HEK293 (cell line): ENCODE data around the gene ANXA2.

ENCODE experiments used
- HOXA7 ChIP-seq: sonication (generic); formaldehyde crosslinking; IDR thresholded peaks from 2 replicates; pipeline ENCODE4 v1.8.1; 2022; ENCODE audit warnings: missing genetic modification reagents, borderline replicate concordance
- KLF7 ChIP-seq: fragments of 450-650 bp; formaldehyde crosslinking; IDR thresholded peaks from 2 replicates; pipeline ENCODE4 v1.5.1; 2016; ENCODE audit warnings: missing biosample characterization, missing genetic modification characterization, borderline replicate concordance
- MYNN ChIP-seq: fragments of 450-650 bp; formaldehyde crosslinking; IDR thresholded peaks from 2 replicates; pipeline ENCODE4 v1.5.1; 2016; ENCODE audit warnings: missing biosample characterization, missing genetic modification characterization, borderline replicate concordance
- PRDM1 ChIP-seq: fragments of 450-650 bp; formaldehyde crosslinking; IDR thresholded peaks from 2 replicates; pipeline ENCODE4; 2016; ENCODE audit warnings: missing biosample characterization, missing genetic modification characterization
- PRDM4 ChIP-seq: fragments of 450-650 bp; formaldehyde crosslinking; IDR thresholded peaks from 2 replicates; pipeline ENCODE4 v1.5.1; 2017; ENCODE audit warnings: missing biosample characterization, missing genetic modification characterization
- SP7 ChIP-seq: fragments of 450-650 bp; formaldehyde crosslinking; IDR thresholded peaks from 2 replicates; pipeline ENCODE4 v1.5.1; 2016; ENCODE audit warnings: missing biosample characterization, missing genetic modification characterization
- TSHZ1 ChIP-seq: fragments of 450-650 bp; formaldehyde crosslinking; IDR thresholded peaks from 2 replicates; pipeline ENCODE4 v1.5.1; 2016; ENCODE audit warnings: missing biosample characterization, missing genetic modification characterization, borderline replicate concordance
- WT1 ChIP-seq: fragments of 450-650 bp; formaldehyde crosslinking; IDR thresholded peaks from 2 replicates; pipeline ENCODE4 v1.5.1; 2016; ENCODE audit warnings: missing biosample characterization, missing genetic modification characterization
- ZBTB1 ChIP-seq: fragments of 450-650 bp; formaldehyde crosslinking; IDR thresholded peaks from 2 replicates; pipeline ENCODE4 v1.5.1; 2016; ENCODE audit warnings: missing biosample characterization, missing genetic modification characterization
- ZNF10 ChIP-seq: fragments of 450-650 bp; formaldehyde crosslinking; IDR thresholded peaks from 2 replicates; pipeline ENCODE4 v1.5.1; 2017; ENCODE audit warnings: missing biosample characterization, missing genetic modification characterization
- ZNF133 ChIP-seq: fragments of 450-650 bp; formaldehyde crosslinking; IDR thresholded peaks from 2 replicates; pipeline ENCODE4 v1.5.1; 2016; ENCODE audit warnings: missing biosample characterization, missing genetic modification characterization
- ZNF211 ChIP-seq: fragments of 450-650 bp; formaldehyde crosslinking; IDR thresholded peaks from 2 replicates; pipeline ENCODE4 v1.5.1; 2016; ENCODE audit warnings: low read depth, missing biosample characterization, missing genetic modification characterization
- ZNF23 ChIP-seq: fragments of 450-650 bp; formaldehyde crosslinking; IDR thresholded peaks from 2 replicates; pipeline ENCODE4 v1.5.1; 2016; ENCODE audit warnings: missing biosample characterization, missing genetic modification characterization, borderline replicate concordance
- ZNF341 ChIP-seq: fragments of 450-650 bp; formaldehyde crosslinking; IDR thresholded peaks from 2 replicates; pipeline ENCODE4; 2016; ENCODE audit warnings: low read depth, missing biosample characterization, missing genetic modification characterization
- ZNF394 ChIP-seq: fragments of 450-650 bp; formaldehyde crosslinking; IDR thresholded peaks from 2 replicates; pipeline ENCODE4 v1.5.1; 2016; ENCODE audit warnings: missing biosample characterization, missing genetic modification characterization, mild to moderate bottlenecking, moderate library complexity, borderline replicate concordance
- ZNF423 ChIP-seq: fragments of 450-650 bp; formaldehyde crosslinking; IDR thresholded peaks from 2 replicates; pipeline ENCODE4 v1.5.1; 2016; ENCODE audit warnings: missing biosample characterization, missing genetic modification characterization
- ZNF571 ChIP-seq: fragments of 450-650 bp; formaldehyde crosslinking; IDR thresholded peaks from 2 replicates; pipeline ENCODE4 v1.5.0; 2017; ENCODE audit warnings: missing biosample characterization, missing genetic modification characterization
- ZNF670 ChIP-seq: fragments of 450-650 bp; formaldehyde crosslinking; IDR thresholded peaks from 2 replicates; pipeline ENCODE4 v1.5.1; 2016; ENCODE audit warnings: missing biosample characterization, missing genetic modification characterization, low read depth
- ZNF747 ChIP-seq: fragments of 450-650 bp; formaldehyde crosslinking; IDR thresholded peaks from 2 replicates; pipeline ENCODE4 v1.5.1; 2016; ENCODE audit warnings: missing biosample characterization, missing genetic modification characterization
- ZNF791 ChIP-seq: fragments of 450-650 bp; formaldehyde crosslinking; IDR thresholded peaks from 2 replicates; pipeline ENCODE4 v1.5.1; 2016; ENCODE audit warnings: missing biosample characterization, missing genetic modification characterization
- ZSCAN18 ChIP-seq: fragments of 450-650 bp; formaldehyde crosslinking; IDR thresholded peaks from 2 replicates; pipeline ENCODE4 v1.5.1; 2016; ENCODE audit warnings: missing biosample characterization, missing genetic modification characterization
- ZSCAN30 ChIP-seq: fragments of 450-650 bp; IDR thresholded peaks from 2 replicates; pipeline ENCODE4 v1.5.1; 2018; ENCODE audit warnings: missing biosample characterization, mild to moderate bottlenecking, missing genetic modification characterization, moderate library complexity
- ZSCAN5A ChIP-seq: fragments of 450-650 bp; formaldehyde crosslinking; IDR thresholded peaks from 2 replicates; pipeline ENCODE4 v1.5.1; 2016; ENCODE audit warnings: missing biosample characterization, missing genetic modification characterization
- ZXDB ChIP-seq: fragments of 450-650 bp; formaldehyde crosslinking; IDR thresholded peaks from 2 replicates; pipeline ENCODE4 v1.5.1; 2016; ENCODE audit warnings: missing biosample characterization, missing genetic modification characterization
- TF ChIP-seq, protein P1 (sequence below): fragments of 450-650 bp; formaldehyde crosslinking; IDR thresholded peaks from 2 replicates; pipeline ENCODE4 v1.5.1; 2017; ENCODE audit warnings: missing biosample characterization, mild to moderate bottlenecking, missing genetic modification characterization, moderate library complexity
- TF ChIP-seq, protein P2 (sequence below): fragments of 450-650 bp; formaldehyde crosslinking; IDR thresholded peaks from 2 replicates; pipeline ENCODE4 v1.5.1; 2016; ENCODE audit warnings: missing biosample characterization, missing genetic modification characterization

ANXA2 gene

GRCh38 chr15:60392986-60393790, 4.6 kb downstream of the ANXA2 start (continued):
- TF ChIP-seq TSHZ1 (tag by site-specific recombination) (peak; percentile 7; the same call in 1 of the 2 replicates), HOXA7 (CRISPR knock-in tag) (no peak), PRDM1 (peak; percentile 65), ZNF341 (no peak), ZNF747 (tag by site-specific recombination) (no peak), ZBTB1 (tag by site-specific recombination) (0 out of 2 replicates have a peak, but pooled peaks have one; percentile 27), KLF7 (tag by site-specific recombination) (no peak), ZNF133 (tag by site-specific recombination) (no peak), ZNF10 (tag by site-specific recombination) (no peak; the same call in 1 of the 2 replicates), WT1 (tag by site-specific recombination) (peak; percentile 9; the same call in 1 of the 2 replicates), ZNF791 (tag by site-specific recombination) (no peak), ZSCAN30 (tag by site-specific recombination) (no peak), MYNN (tag by site-specific recombination) (no peak), SP7 (tag by site-specific recombination) (peak; percentile 83), ZNF211 (tag by site-specific recombination) (no peak), ZSCAN18 (tag by site-specific recombination) (no peak), ZNF23 (tag by site-specific recombination) (no peak), ZSCAN5A (tag by site-specific recombination) (0 out of 2 replicates have a peak, but pooled peaks have one; percentile 26), ZNF423 (no peak), PRDM4 (peak; percentile 40; the same call in 1 of the 2 replicates), ZNF394 (tag by site-specific recombination) (peak; percentile 51; the same call in 1 of the 2 replicates), ZNF670 (no peak), ZXDB (peak; percentile 68), ZNF571 (tag by site-specific recombination) (no peak)
- TF ChIP-seq, protein P1, sequence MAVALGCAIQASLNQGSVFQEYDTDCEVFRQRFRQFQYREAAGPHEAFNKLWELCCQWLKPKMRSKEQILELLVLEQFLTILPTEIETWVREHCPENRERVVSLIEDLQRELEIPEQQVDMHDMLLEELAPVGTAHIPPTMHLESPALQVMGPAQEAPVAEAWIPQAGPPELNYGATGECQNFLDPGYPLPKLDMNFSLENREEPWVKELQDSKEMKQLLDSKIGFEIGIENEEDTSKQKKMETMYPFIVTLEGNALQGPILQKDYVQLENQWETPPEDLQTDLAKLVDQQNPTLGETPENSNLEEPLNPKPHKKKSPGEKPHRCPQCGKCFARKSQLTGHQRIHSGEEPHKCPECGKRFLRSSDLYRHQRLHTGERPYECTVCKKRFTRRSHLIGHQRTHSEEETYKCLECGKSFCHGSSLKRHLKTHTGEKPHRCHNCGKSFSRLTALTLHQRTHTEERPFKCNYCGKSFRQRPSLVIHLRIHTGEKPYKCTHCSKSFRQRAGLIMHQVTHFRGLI (tag by site-specific recombination) = 0 out of 2 replicates have a peak, but pooled peaks have one; percentile 26
- TF ChIP-seq, protein P2, sequence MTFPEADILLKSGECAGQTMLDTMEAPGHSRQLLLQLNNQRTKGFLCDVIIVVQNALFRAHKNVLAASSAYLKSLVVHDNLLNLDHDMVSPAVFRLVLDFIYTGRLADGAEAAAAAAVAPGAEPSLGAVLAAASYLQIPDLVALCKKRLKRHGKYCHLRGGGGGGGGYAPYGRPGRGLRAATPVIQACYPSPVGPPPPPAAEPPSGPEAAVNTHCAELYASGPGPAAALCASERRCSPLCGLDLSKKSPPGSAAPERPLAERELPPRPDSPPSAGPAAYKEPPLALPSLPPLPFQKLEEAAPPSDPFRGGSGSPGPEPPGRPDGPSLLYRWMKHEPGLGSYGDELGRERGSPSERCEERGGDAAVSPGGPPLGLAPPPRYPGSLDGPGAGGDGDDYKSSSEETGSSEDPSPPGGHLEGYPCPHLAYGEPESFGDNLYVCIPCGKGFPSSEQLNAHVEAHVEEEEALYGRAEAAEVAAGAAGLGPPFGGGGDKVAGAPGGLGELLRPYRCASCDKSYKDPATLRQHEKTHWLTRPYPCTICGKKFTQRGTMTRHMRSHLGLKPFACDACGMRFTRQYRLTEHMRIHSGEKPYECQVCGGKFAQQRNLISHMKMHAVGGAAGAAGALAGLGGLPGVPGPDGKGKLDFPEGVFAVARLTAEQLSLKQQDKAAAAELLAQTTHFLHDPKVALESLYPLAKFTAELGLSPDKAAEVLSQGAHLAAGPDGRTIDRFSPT (tag by site-specific recombination) = no peak
